SK-N-MC (cell line): ENCODE measurements around the gene OR14A16.

Experiments
- DNase-seq: peaks from one replicate; pipeline ENCODE4 v3.0.0-alpha.2; 2011; ENCODE audit warnings: low read depth, low spot score
- H3K27ac ChIP-seq: fragments of 200-600 bp; sonication (generic); 2 replicates; pipeline ENCODE4 v1.5.1; 2016; ENCODE audit warnings: mixed run types
- H3K36me3 ChIP-seq: fragments of 200-600 bp; sonication (generic); 2 replicates; pipeline ENCODE4 v1.6.1; 2017; ENCODE audit warnings: antibody characterized with exemption, low read length, mixed read lengths; ENCODE audit not compliant: insufficient read depth
- H3K4me3 ChIP-seq: fragments of 200-600 bp; sonication (generic); 2 replicates; pipeline ENCODE4 v1.5.1; 2016
- H3K9ac ChIP-seq: fragments of 200-600 bp; sonication (generic); 2 replicates; pipeline ENCODE4 v1.8.0; 2017; ENCODE audit warnings: mixed run types, mixed read lengths; ENCODE audit not compliant: insufficient read length
- H3K9me3 ChIP-seq: fragments of 200-600 bp; sonication (generic); 2 replicates; pipeline ENCODE4 v1.6.1; 2017; ENCODE audit warnings: low read depth, mild to moderate bottlenecking, antibody characterized with exemption, low read length, moderate library complexity, mixed read lengths
- EZH2 ChIP-seq: fragments of 200-600 bp; sonication (generic); IDR thresholded peaks from one replicate; pipeline ENCODE4 v1.6.1; 2017; ENCODE audit warnings: antibody characterized with exemption
- FOXP2 ChIP-seq: optimal IDR thresholded peaks from 2 replicates; pipeline ENCODE3; 2011; ENCODE audit warnings: mild to moderate bottlenecking, moderate library complexity; ENCODE audit not compliant: insufficient read depth; ENCODE audit errors: extremely low read length, control extremely low read depth
- POLR2AphosphoS5 ChIP-seq: IDR thresholded peaks from 2 replicates; pipeline ENCODE4 v1.6.1; 2012; ENCODE audit warnings: mild to moderate bottlenecking, low read depth, low read length, borderline replicate concordance

Gene OR14A16, protein sequence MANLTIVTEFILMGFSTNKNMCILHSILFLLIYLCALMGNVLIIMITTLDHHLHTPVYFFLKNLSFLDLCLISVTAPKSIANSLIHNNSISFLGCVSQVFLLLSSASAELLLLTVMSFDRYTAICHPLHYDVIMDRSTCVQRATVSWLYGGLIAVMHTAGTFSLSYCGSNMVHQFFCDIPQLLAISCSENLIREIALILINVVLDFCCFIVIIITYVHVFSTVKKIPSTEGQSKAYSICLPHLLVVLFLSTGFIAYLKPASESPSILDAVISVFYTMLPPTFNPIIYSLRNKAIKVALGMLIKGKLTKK

DNA sequence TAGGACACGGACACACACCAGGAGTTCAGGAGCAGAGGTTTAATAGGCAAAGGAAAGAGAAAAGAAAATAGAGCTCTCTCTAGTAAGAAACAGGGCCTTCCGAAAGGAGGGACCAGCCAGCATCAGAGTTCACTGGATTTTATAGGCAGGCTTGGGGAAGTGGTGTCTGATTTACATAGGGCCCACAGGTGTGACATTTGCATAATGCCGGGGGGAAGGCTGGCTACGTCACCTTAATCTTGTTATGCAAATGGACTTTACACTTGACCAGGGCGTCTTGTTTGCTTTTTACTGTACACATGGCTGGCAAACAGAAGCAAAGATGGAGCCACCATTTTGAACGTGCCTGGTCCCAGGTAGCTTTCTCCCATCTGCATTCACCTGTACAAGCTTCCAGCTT is at the start of gene OR14A16:
Gene OR14A16, minus strand, starts transcription at position 97 of the 400 bp plus-strand sequence. CDS start 8,390 bp downstream, outside the sequence.
- Histone ChIP-seq H3K36me3 (no peaks in the 10 kb centered on the region), H3K27ac (no peak within 1 kb of the TSS), H3K9me3 (no peaks in the 10 kb centered on the region), H3K4me3 (no peak within 1 kb of the TSS), H3K9ac (no peak within 1 kb of the TSS)
- TF ChIP-seq EZH2 (no peak), FOXP2 (no peak), POLR2AphosphoS5 (no peak)
- DNase-seq, result no peak

DNA sequence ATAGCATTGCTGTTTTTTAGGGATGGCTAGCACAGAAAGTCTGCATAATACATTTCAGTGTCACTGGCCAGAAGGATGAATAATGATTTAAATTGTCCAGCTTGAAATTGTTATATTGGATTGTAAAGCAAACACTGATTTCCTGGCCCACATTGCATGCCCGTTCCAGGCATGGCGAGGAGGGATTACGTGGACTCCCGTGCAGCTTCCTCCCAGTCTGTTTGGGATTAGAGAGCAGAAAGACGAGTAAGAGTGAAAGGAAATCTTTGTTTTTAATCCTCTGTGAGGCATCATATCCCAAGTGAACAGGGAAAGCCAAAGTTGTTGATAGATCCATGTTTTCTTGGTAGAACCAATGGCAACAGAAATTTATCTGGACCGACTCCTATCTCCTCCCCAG is 41.5 kb upstream of the OR14A16 start:
- no peak overlapping the region for H3K9ac ChIP-seq
- H3K27ac ChIP-seq, result no peak overlapping the region
- no peak overlapping the region for H3K4me3 ChIP-seq
- H3K9me3 ChIP-seq, result no peaks in the 10 kb centered on the region
- peaks cover 11% of the 10 kb centered on the region for H3K36me3 ChIP-seq
- DNase-seq, result no peak
- TF ChIP-seq POLR2AphosphoS5 (no peak), EZH2 (no peak), FOXP2 (no peak)

DNA sequence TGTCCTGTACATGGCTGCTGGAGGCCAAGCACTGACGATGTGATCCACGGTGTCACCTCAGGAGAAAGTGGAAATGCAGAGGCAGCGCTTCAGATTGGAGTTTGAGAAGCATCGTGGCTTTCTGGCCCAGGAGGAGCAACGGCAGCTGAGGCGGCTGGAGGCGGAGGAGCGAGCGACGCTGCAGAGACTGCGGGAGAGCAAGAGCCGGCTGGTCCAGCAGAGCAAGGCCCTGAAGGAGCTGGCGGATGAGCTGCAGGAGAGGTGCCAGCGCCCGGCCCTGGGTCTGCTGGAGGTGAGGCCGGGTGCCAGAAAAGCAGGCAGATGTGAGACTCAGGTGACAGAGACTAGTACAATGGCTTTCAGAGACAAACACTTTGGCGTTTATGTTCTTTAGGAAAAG is 40.7 kb upstream of the OR14A16 start:
- H3K36me3 ChIP-seq, result peaks cover 4% of the 10 kb centered on the region; the same call in 1 of the 2 replicates
- no peaks in the 10 kb centered on the region for H3K9me3 ChIP-seq
- no peak overlapping the region for H3K9ac ChIP-seq
- TF ChIP-seq EZH2 (no peak), FOXP2 (no peak), POLR2AphosphoS5 (no peak)
- DNase-seq, result no peak
- H3K4me3 ChIP-seq, result no peak overlapping the region
- H3K27ac ChIP-seq, result no peak overlapping the region

DNA sequence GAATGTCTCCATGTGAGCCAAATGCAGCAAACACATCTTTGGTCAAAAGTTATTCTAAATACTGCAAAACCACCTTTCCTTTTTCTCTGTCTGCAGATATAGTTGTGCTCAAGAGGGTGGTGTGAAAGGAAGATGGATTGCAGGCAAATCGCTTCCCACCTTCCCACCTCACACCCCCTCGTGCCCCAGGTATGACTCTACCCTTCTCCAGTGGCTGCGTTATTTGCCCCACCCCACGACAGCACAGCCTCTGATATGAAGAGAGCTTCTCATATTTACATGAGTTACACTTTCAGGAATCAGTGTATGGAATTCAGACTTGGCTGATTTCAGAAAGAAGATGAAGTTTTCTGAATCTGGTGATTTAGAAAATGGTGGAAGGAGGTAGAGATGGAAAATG is 38.8 kb upstream of the OR14A16 start:
- no peak for DNase-seq
- no peak overlapping the region for H3K9ac ChIP-seq
- no peaks in the 10 kb centered on the region; the same call in 1 of the 2 replicates for H3K36me3 ChIP-seq
- no peak overlapping the region for H3K4me3 ChIP-seq
- no peak for TF ChIP-seq EZH2
- no peak for TF ChIP-seq FOXP2
- no peak for TF ChIP-seq POLR2AphosphoS5
- no peak overlapping the region for H3K27ac ChIP-seq
- H3K9me3 ChIP-seq, result no peaks in the 10 kb centered on the region

DNA sequence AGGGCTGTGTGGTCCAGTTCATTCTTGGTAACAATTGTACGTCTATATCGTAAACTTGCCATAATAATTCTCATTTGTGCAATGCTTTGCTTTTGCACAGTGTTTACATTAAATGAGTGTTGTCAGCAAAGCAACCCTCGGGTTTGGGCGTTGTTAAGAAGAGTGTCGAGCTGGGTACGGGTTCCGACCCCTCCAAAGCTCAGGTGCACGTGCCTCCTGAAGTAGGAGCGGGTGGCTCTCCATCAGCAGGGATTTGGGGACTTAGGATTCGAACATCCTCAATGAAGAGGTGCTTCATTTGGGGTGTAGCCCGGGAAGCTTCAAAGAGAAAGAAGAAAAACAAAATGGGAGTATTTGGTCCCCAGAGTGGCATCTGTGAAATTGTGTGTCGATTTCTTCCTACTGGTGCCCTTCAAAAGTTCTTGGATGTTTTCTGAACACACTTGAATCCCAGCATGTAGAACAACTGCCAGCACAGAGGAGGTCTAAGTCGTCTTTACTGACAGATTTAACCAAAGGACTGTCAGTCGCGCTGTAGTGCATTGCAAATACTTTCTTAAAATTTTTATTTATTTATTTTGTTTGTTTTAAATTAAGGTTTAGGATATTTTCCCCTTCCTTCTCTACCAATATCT is 34.2 kb upstream of the OR14A16 start:
- Histone ChIP-seq H3K4me3 (peak overlapping the region; percentile 80), H3K36me3 (no peaks in the 10 kb centered on the region), H3K27ac (no peak overlapping the region), H3K9ac (no peak overlapping the region), H3K9me3 (no peaks in the 10 kb centered on the region)
- TF ChIP-seq POLR2AphosphoS5, result no peak
- no peak for TF ChIP-seq EZH2
- no peak for TF ChIP-seq FOXP2
- DNase-seq, result no peak

DNA sequence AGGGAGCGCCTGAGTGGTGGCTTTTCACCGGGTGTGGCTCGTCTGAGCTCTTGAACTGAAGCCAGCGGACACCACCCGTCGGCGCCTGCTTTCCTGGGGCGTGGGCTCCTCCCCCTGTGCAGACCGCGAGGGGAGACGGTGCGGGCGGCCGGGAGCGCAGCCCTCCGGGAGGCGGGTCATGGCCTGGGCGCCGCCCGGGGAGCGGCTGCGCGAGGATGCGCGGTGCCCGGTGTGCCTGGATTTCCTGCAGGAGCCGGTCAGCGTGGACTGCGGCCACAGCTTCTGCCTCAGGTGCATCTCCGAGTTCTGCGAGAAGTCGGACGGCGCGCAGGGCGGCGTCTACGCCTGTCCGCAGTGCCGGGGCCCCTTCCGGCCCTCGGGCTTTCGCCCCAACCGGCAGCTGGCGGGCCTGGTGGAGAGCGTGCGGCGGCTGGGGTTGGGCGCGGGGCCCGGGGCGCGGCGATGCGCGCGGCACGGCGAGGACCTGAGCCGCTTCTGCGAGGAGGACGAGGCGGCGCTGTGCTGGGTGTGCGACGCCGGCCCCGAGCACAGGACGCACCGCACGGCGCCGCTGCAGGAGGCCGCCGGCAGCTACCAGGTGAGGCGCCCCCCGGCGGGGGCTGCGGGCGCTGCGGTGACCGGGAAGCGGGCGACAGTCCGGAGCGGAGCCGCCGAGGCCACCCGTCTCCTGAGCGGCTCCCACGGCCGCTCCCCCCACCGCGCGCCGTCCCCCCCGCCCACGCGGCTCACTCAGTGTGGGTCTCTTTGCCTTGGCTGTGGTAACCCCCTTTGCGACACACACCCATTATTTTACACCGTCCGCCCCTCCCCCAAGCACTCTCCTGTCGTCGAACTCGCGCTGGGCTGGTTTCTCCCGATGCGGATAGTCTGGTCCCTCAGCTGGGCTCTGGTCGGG is 33.4 kb upstream of the OR14A16 start, which contains the start of gene TRIM58:
Gene TRIM58, plus strand, starts transcription at position 119 of the 916 bp plus-strand sequence. Its CDS starts 60 bp downstream, at position 179.
- TF ChIP-seq FOXP2 (no peak), EZH2 (no peak), POLR2AphosphoS5 (0 out of 2 replicates have a peak, but pooled peaks have one; percentile 18)
- no peak within 1 kb of the TSS for H3K27ac ChIP-seq
- peak within 1 kb of the TSS; percentile 80 for H3K4me3 ChIP-seq
- DNase-seq, result no peak
- peak within 1 kb of the TSS; percentile 47 for H3K9ac ChIP-seq
- H3K9me3 ChIP-seq, result no peaks in the 10 kb centered on the region
- no peaks in the 10 kb centered on the region for H3K36me3 ChIP-seq

DNA sequence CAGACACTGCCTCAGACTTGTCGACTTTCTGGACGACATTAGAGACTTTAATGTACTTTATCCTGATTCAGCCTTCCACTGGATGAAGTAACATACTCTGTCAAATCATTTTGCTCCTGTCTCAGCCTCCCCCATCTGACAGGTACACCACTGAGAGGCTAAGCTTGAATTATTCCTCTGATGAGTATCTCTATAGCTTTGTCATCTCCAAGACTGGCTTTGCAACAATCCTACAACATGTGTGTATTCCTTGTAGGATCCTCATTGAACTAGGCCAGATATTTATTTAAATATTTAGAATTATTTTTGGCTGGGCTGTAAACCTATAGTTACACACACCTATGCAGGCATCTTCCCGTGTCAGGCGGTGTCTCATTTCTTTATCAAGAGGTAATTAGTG is 32.0 kb upstream of the OR14A16 start:
- no peaks in the 10 kb centered on the region for H3K9me3 ChIP-seq
- no peaks in the 10 kb centered on the region for H3K36me3 ChIP-seq
- H3K4me3 ChIP-seq, result no peak overlapping the region
- no peak for DNase-seq
- TF ChIP-seq POLR2AphosphoS5 (no peak), EZH2 (no peak), FOXP2 (no peak)
- no peak overlapping the region for H3K9ac ChIP-seq
- H3K27ac ChIP-seq, result no peak overlapping the region

DNA sequence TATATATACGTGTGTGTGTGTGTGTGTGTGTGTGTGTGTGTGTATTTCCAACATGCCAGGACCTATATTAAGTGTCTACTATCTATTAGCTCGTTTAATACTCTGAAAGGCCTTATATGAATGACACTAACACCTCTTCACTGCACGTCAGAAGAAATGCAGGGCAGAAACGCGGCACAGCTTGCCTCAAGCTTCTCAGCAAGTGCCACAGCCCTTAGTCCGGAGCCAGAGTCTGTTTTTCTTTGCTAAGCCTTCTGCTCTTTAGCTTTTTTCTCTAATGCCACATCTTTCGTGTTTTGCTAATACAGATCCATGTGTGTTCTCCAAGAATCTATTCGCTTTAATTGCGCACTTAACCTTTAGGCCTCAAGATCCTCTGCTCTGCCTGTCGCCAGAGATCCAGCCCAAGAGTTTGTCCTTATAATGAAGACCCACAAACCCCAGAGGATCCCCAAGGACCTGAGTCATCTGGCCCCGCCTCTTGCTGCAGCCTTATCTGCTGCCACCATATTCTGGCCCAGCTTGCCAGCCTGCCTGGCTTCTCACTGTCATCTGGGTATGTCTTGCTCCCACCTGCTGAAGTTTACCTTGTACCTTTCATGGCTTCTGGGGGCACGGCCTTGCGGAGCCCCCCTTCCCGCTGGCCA is 31.1 kb upstream of the OR14A16 start:
- DNase-seq, result no peak
- no peak overlapping the region for H3K27ac ChIP-seq
- no peak overlapping the region for H3K4me3 ChIP-seq
- H3K36me3 ChIP-seq, result no peaks in the 10 kb centered on the region
- no peak overlapping the region for H3K9ac ChIP-seq
- no peak for TF ChIP-seq FOXP2
- TF ChIP-seq EZH2, result no peak
- no peak for TF ChIP-seq POLR2AphosphoS5
- H3K9me3 ChIP-seq, result no peaks in the 10 kb centered on the region
